ENCODE data around the gene MIDN.

Gene MIDN

GRCh38 chr19:1259206-1259875 lies 11.0 kb downstream of the MIDN start:
- peak; percentile 74 for DNase-seq

- DNase-seq, result no peak
Observed at GRCh38 chr19:1259876-1260748, 11.7 kb downstream of the MIDN start.

- peak; percentile 95 for DNase-seq
Observed at GRCh38 chr19:1260749-1261537, 12.6 kb downstream of the MIDN start.

GRCh38 chr19:1261538-1261797 lies 13.1 kb downstream of the MIDN start:
- DNase-seq, result no peak

GRCh38 chr19:1261798-1262622 lies 13.6 kb downstream of the MIDN start:
- DNase-seq, result peak; percentile 49

GRCh38 chr19:1262623-1263123 lies 14.3 kb downstream of the MIDN start:
- DNase-seq, result peak; percentile 70

- no peak for DNase-seq
Observed at GRCh38 chr19:1263188-1263587, 14.8 kb downstream of the MIDN start.

- DNase-seq, result peak; percentile 96
Observed at GRCh38 chr19:1264801-1265614, 16.6 kb downstream of the MIDN start.

- DNase-seq, result peak; percentile 94
Observed at GRCh38 chr19:1265615-1266128, 17.3 kb downstream of the MIDN start.

GRCh38 chr19:1266129-1266915 lies 17.9 kb downstream of the MIDN start:
- DNase-seq, result peak; percentile 90

- DNase-seq, result peak; percentile 59
Observed at GRCh38 chr19:1266916-1267476, 18.6 kb downstream of the MIDN start.

GRCh38 chr19:1267477-1268225 lies 19.3 kb downstream of the MIDN start:
- no peak for DNase-seq

GRCh38 chr19:1268226-1269064 lies 20.1 kb downstream of the MIDN start:
- no peak for DNase-seq

GRCh38 chr19:1269065-1269477 lies 20.7 kb downstream of the MIDN start, which contains the start of gene CIRBP:
Gene CIRBP, plus strand, starts transcription at chr19:1269332. Its CDS starts 1,602 bp downstream, at chr19:1270934.
- DNase-seq, result peak; percentile 99

GRCh38 chr19:1269478-1270212 lies 21.3 kb downstream of the MIDN start:
- peak; percentile 86 for DNase-seq

GRCh38 chr19:1270213-1270853 lies 21.9 kb downstream of the MIDN start:
- DNase-seq, result no peak
